ENCODE results near the gene AP1M1.

Gene AP1M1

DNA sequence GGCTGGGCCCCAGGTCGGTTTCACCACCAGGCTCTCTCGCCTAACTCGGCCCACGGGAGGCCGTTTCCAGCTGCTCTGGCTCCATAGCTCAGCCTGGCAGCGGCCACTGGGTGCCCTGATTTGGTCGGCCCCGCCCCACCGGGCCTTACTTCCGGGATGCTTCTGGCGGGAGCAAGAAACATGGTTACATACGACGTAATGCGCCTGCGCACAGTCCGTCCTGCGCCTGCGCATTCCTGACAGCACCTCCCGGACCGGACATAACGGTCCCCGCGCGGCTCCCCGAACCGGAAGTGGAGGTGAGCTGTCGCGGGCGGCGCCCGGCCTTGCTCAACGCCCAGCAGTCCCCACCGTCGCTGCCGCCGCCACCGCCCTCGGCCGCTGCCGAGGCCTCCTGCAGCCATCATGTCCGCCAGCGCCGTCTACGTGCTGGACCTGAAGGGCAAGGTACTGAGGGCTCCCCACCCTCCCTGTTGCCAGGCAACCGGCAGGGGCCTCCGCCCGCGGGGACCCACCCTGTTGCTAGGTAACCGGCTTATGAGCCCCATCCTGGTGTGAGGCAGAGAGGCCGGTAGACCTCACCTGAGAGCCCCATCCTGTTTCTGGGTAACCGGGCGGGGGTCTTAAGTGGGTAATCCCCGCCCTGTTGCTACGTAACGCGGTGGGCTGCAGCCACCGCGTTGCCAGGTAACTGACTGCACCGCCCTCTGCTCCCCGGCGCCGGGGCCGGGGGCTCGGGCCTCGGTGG lies at the start of gene AP1M1:
TSS of gene AP1M1 (plus strand) at position 290 of the 748 bp plus-strand sequence. CDS start at position 406, 116 bp downstream.
- Mint-ChIP-seq H3K4me1 (peaks cover 44% of the 10 kb centered on the region), H3K9me3 (no peaks in the 10 kb centered on the region), H3K27me3 (no peaks in the 10 kb centered on the region), H3K27ac (ENCODE audit: low read depth) (peak within 1 kb of the TSS; percentile 94), H3K36me3 (ENCODE audit: insufficient read depth) (peaks cover 24% of the 10 kb centered on the region), H3K4me3 (peak within 1 kb of the TSS; percentile 78)
- ATAC-seq (replicated peaks; ENCODE audit: extremely low read depth, poor library complexity, severe bottlenecking) (peak; percentile 83), DNase-seq (ENCODE audit: low spot score in 2 of 2) (peak; percentile 95 to 98)

DNA sequence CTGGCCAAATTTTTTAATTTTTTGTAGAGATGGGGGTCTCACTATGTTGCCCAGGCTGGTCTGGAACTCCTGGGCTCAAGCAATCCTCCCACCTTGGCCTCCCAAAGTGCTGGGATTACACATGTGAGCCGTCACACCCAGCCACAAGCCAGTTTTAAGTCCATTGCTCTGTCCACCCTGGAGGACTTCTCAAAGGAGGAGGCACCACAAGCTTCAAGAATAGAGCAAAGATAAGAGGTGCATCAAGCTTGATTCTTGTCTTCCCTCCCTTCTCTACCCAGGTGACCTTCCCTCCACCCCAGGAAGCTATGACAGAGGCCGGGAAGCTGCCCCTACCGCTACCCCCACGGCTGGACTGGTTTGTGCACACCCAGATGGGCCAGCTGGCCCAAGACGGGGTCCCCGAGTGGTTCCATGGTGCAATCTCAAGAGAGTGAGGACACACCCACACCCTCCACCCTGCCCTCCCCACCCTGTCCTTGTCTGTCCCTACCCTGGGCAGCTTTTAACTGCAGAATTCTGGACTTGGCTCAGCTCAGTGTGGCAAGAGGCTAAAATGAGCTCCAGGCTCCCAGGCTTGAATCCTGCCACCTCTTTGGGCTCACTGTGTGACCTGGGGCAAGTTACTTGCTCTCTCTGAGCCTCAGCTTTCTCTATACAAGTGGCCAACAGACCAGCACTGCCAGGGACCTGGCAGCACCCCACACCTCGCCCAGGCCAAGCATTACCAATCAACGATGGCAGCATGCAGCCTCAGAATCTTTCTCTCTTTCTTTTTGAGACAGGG lies 49.1 kb upstream of the AP1M1 start:
- Mint-ChIP-seq H3K4me3 (no peak overlapping the region), H3K9me3 (no peaks in the 10 kb centered on the region), H3K36me3 (ENCODE audit: insufficient read depth) (peaks cover 51% of the 10 kb centered on the region), H3K4me1 (peaks cover 11% of the 10 kb centered on the region), H3K27me3 (no peaks in the 10 kb centered on the region), H3K27ac (ENCODE audit: low read depth) (peak overlapping the region; percentile 35)
- DNase-seq (ENCODE audit: low spot score in 2 of 2): no peak
- ATAC-seq (replicated peaks; ENCODE audit: extremely low read depth, poor library complexity, severe bottlenecking): no peak

DNA sequence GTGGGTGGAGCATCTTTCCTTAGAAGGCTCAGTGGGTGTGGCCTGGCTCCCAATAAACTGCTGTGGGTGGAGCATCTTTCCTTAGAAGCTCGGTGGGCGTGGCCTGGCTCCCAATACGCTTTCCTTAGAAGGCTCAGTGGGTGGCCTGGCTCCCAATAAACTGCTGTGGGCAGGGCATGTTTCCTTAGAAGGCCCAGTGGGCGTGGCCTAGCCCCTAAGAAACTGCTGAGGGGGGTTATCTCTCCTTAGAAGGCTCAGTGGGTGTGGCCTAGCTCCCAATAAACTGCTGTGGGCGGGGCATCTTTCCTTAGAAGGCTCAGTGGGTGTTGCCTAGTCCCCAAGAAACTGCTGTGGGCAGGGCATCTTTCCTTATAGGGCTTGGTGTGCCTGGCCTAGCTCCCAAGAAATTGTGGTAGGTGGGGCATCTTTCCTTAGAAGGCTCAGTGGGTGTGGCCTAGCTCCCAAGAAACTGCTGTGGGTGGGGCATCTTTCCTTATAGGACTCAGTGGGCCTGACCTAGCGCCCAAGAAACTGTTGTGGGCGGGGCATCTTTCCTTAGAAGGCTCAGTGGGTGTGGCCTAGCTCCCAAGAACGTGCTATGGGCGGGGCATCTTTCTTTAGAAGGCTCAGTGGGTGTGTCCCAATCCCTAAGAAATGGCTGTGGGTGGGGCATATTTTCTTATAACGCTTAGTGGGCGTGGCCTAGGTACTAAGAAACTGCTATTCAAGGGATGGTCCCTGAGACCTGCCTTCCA lies 44.0 kb upstream of the AP1M1 start:
- H3K27ac Mint-ChIP-seq (ENCODE audit: low read depth): no peak overlapping the region
- H3K27me3 Mint-ChIP-seq: no peaks in the 10 kb centered on the region
- H3K9me3 Mint-ChIP-seq: no peaks in the 10 kb centered on the region
- no peak overlapping the region for H3K4me3 Mint-ChIP-seq
- H3K4me1 Mint-ChIP-seq: peaks cover 6% of the 10 kb centered on the region
- DNase-seq (ENCODE audit: low spot score in 2 of 2): no peak
- H3K36me3 Mint-ChIP-seq (ENCODE audit: insufficient read depth): peaks cover 63% of the 10 kb centered on the region
- ATAC-seq (replicated peaks; ENCODE audit: extremely low read depth, poor library complexity, severe bottlenecking): no peak

DNA sequence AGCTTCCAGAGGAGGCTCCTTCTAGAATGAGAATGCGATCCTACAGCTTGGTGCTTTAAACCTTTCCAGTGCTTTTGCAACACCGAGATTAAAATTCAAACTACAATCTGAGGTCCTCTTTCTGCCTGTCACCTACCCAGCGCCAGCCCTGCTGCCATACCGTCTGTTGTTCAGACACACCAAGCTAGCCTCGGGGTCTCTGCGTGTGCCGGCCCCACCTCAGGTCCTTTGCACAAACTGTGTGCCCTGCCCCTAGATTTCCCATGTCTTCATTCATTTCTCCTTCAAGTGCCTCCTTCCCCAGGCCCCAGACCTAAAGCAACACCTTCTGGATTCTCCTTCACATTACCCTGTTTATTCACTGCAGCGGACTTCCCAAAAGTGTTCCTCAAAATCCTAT lies 43.2 kb upstream of the AP1M1 start:
- peaks cover 56% of the 10 kb centered on the region for H3K36me3 Mint-ChIP-seq (ENCODE audit: insufficient read depth)
- H3K27ac Mint-ChIP-seq (ENCODE audit: low read depth): peak overlapping the region; percentile 12
- no peaks in the 10 kb centered on the region for H3K27me3 Mint-ChIP-seq
- peaks cover 6% of the 10 kb centered on the region for H3K4me1 Mint-ChIP-seq
- no peaks in the 10 kb centered on the region for H3K9me3 Mint-ChIP-seq
- ATAC-seq (replicated peaks; ENCODE audit: extremely low read depth, poor library complexity, severe bottlenecking) (no peak), DNase-seq (ENCODE audit: low spot score in 2 of 2) (no peak)
- H3K4me3 Mint-ChIP-seq: no peak overlapping the region

DNA sequence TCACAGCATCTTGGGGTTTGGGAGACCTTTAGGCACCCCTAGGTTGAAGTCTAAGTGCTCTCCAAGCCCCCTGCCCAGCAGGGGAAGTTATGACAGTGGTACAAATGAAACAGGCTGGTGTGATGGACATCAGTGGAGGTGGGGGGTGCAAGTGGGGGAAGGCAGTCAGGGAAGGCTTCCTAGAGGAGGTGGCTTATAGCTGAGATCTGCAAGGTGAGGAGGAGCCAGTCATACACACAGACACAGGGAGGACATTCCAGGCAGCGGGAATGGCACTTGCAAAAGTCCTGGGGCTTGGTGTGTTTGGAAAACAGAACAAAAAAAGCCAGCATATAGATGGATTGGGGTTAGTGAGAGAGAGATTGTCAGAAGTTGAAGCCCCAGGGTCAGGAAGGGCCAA lies 42.6 kb upstream of the AP1M1 start:
- DNase-seq (ENCODE audit: low spot score in 2 of 2) (no peak), ATAC-seq (replicated peaks; ENCODE audit: extremely low read depth, poor library complexity, severe bottlenecking) (no peak)
- Mint-ChIP-seq H3K9me3 (no peaks in the 10 kb centered on the region), H3K4me3 (no peak overlapping the region), H3K27ac (ENCODE audit: low read depth) (peak overlapping the region; percentile 12), H3K36me3 (ENCODE audit: insufficient read depth) (peaks cover 54% of the 10 kb centered on the region), H3K4me1 (peaks cover 6% of the 10 kb centered on the region), H3K27me3 (no peaks in the 10 kb centered on the region)

DNA sequence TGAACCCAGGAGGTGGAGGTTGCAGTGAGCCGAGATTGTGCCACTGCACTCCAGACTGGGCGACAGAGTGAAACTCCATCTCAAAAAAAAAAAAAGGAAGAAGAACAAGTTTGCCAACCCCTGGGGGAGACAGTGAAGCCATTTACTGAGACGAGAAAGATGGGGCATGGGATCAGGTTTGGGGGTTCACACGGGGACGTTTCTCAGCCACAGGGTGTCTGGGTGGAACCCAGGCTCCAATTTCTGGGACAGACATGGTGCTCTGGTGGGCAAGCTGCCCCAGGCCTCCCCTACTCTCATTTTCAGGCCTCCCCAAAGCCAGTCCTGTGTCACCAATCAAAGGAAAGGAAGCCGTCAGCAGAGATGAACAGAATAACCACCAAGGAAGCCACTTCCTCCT lies 40.8 kb upstream of the AP1M1 start:
- ATAC-seq (replicated peaks; ENCODE audit: extremely low read depth, poor library complexity, severe bottlenecking) (no peak), DNase-seq (ENCODE audit: low spot score in 2 of 2) (no peak)
- H3K4me3 Mint-ChIP-seq: no peak overlapping the region
- no peaks in the 10 kb centered on the region for H3K9me3 Mint-ChIP-seq
- H3K27ac Mint-ChIP-seq (ENCODE audit: low read depth): no peak overlapping the region
- H3K4me1 Mint-ChIP-seq: peaks cover 6% of the 10 kb centered on the region
- H3K36me3 Mint-ChIP-seq (ENCODE audit: insufficient read depth): peaks cover 38% of the 10 kb centered on the region
- no peaks in the 10 kb centered on the region for H3K27me3 Mint-ChIP-seq

DNA sequence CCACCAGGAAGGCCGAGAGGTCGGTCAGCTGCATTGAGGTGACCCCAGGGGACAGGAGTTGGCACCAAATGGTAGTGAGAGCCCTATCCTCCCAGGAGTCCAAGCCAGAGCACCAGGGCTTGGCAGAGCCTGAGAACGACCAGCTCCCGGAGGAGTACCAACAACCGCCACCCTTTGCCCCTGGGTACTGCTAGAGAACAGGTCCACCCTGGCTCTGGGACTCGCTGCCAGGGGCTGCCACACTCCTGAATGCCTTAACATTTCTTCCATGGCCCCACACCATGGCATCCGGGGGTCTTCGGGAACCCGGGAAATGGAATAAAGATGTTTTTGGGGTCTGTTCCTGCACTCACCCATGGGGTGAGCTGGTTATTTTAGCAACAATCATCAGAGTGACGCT lies 40.1 kb upstream of the AP1M1 start:
- Mint-ChIP-seq H3K4me3 (no peak overlapping the region), H3K27ac (ENCODE audit: low read depth) (no peak overlapping the region), H3K27me3 (no peaks in the 10 kb centered on the region), H3K36me3 (ENCODE audit: insufficient read depth) (peaks cover 34% of the 10 kb centered on the region), H3K9me3 (no peaks in the 10 kb centered on the region), H3K4me1 (peaks cover 6% of the 10 kb centered on the region)
- DNase-seq (ENCODE audit: low spot score in 2 of 2): no peak
- ATAC-seq (replicated peaks; ENCODE audit: extremely low read depth, poor library complexity, severe bottlenecking): no peak

DNA sequence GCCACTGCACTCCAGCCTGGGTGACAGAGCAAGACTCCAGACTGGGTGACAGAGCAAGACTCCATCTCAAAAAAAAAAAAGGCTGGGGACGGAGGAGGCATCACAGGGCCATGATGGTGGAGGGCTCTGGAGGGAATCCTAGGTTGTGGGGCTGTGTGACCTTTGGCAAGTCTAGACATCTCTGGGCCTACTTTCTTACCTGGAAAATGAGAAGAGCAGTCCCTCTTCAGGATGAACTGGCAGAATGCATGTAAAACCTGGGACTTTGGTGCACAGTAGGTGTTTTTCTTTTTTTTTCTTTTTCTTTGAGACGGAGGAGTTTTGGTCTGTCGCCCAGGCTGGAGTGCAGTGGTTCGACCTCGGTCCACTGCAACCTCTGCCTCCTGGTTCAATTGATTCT lies 38.1 kb upstream of the AP1M1 start:
- Mint-ChIP-seq H3K4me1 (peaks cover 4% of the 10 kb centered on the region), H3K9me3 (no peaks in the 10 kb centered on the region), H3K27me3 (no peaks in the 10 kb centered on the region), H3K4me3 (no peak overlapping the region), H3K27ac (ENCODE audit: low read depth) (no peak overlapping the region), H3K36me3 (ENCODE audit: insufficient read depth) (peaks cover 27% of the 10 kb centered on the region)
- ATAC-seq (replicated peaks; ENCODE audit: extremely low read depth, poor library complexity, severe bottlenecking) (no peak), DNase-seq (ENCODE audit: low spot score in 2 of 2) (no peak)

DNA sequence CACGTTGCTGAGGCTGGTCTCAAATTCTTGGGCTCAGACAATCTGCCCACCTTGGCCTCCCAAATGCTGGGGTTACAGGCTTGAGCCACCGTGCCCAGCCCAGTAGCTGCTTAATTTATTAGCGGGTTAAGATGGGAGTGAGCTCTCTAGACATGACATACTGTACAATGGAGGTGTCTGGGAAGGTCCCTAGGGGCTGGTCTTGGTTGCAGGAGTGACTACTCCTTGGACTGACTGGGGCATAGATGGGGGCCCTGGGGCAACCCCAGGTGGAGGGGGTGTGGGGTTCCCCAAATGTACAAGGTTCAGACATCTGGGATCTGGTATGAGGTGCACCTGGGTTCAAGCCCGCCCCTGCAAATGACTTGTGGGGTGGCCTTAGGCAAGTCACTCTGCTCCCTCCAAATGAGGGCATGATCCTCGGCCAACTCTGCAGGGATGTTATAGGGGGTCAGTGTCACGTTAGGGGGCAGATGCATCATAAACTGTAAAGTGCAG lies 37.2 kb upstream of the AP1M1 start:
- no peaks in the 10 kb centered on the region for H3K4me1 Mint-ChIP-seq
- DNase-seq (ENCODE audit: low spot score in 2 of 2): no peak
- no peaks in the 10 kb centered on the region for H3K27me3 Mint-ChIP-seq
- peaks cover 20% of the 10 kb centered on the region for H3K36me3 Mint-ChIP-seq (ENCODE audit: insufficient read depth)
- no peak for ATAC-seq (replicated peaks; ENCODE audit: extremely low read depth, poor library complexity, severe bottlenecking)
- no peak overlapping the region for H3K27ac Mint-ChIP-seq (ENCODE audit: low read depth)
- no peak overlapping the region for H3K4me3 Mint-ChIP-seq
- H3K9me3 Mint-ChIP-seq: no peaks in the 10 kb centered on the region

DNA sequence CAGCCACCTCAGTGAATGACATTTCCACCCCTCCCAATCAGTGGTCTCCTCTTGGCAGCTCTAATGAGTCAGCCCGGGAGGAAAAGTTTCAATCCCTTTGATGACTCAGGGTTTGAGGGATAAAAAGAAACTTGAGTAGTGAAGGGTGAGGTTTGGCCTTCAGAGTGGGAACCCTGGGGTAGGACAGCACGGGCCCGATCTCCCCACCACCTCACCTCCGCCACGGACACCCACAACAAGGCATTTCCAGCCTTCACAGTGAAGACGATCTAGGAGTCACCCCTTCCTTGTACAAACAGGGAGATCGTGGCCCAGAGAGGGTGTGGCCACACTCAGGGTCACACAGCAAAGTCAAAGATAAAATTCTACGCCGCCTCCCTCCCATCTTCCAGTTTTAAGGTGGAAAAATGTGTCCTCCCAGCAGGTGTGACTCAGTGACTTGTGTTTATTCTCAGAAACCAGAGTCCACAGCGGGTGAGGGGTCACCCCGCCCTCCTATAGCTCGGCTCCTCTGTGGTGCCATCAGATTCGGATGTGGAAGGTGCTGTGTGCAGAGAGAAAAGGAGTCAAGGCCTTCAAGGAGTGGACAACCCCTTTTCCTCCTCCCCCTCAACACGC lies 36.7 kb upstream of the AP1M1 start:
- H3K27ac Mint-ChIP-seq (ENCODE audit: low read depth): no peak overlapping the region
- no peak for ATAC-seq (replicated peaks; ENCODE audit: extremely low read depth, poor library complexity, severe bottlenecking)
- H3K36me3 Mint-ChIP-seq (ENCODE audit: insufficient read depth): peaks cover 15% of the 10 kb centered on the region
- no peak overlapping the region for H3K4me3 Mint-ChIP-seq
- H3K4me1 Mint-ChIP-seq: no peaks in the 10 kb centered on the region
- no peaks in the 10 kb centered on the region for H3K27me3 Mint-ChIP-seq
- DNase-seq (ENCODE audit: low spot score in 2 of 2): no peak
- no peaks in the 10 kb centered on the region for H3K9me3 Mint-ChIP-seq

DNA sequence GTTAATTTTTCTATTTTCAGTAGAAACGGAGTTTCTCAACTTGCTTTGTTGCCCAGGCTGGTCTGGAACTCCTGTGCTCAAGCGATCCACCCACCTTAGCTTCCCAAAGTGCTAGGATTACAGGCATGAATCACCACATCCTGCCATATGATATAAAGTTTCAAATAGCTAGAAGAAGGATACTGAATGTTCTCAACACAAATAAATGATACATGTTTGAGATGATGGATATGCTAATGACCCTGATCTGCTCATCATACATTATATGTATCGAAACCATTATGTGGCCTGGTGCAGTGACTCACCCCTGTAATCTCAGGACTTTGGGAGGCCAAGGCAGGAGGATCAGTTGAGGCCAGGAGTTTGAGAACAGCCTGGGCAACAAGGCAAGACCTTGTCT lies 35.9 kb upstream of the AP1M1 start:
- DNase-seq (ENCODE audit: low spot score in 2 of 2) (no peak), ATAC-seq (replicated peaks; ENCODE audit: extremely low read depth, poor library complexity, severe bottlenecking) (no peak)
- Mint-ChIP-seq H3K4me1 (no peaks in the 10 kb centered on the region), H3K4me3 (no peak overlapping the region), H3K9me3 (no peaks in the 10 kb centered on the region), H3K36me3 (ENCODE audit: insufficient read depth) (peaks cover 12% of the 10 kb centered on the region), H3K27me3 (no peaks in the 10 kb centered on the region), H3K27ac (ENCODE audit: low read depth) (no peak overlapping the region)

DNA sequence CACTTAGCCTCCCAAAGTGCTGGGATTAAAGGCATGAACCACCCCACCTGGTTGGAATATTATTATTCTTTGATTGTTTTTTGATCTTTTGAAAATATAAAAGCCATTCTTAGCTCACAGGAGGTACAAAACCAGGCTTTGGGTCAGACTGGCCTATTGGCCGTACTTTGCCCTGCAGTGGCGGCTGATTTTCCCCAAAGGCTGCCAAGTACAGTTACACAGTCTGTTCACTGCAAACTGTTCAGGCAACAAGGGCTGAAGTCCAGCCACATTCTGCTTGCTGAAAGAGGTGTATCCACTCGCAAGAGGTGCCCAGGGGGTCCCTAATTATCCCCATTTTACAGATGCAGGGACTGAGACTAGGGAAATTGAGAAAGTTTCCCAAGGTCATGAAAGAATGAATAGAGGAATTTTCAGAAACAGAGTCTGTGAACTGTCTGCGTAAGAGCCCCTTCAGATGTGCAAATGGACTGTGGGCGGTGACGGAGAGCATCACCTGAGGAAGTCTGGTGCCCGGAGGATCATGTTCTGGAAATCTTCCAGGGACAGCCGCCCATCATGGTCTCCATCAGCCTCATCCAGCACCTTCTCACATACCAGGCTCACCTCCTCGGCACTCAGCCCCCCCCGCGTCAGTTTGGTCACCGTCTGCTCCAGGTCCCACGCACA lies 33.4 kb upstream of the AP1M1 start:
- H3K4me1 Mint-ChIP-seq: peaks cover 13% of the 10 kb centered on the region
- no peak for ATAC-seq (replicated peaks; ENCODE audit: extremely low read depth, poor library complexity, severe bottlenecking)

More for the DNA sequence above, 33.4 kb upstream of the AP1M1 start:
- Mint-ChIP-seq H3K36me3 (ENCODE audit: insufficient read depth) (peaks cover 1% of the 10 kb centered on the region), H3K27ac (ENCODE audit: low read depth) (no peak overlapping the region), H3K27me3 (no peaks in the 10 kb centered on the region), H3K9me3 (no peaks in the 10 kb centered on the region), H3K4me3 (no peak overlapping the region)
- no peak for DNase-seq (ENCODE audit: low spot score in 2 of 2)
